Muscle layer of colon (tissue), 2 donors: Measurements from ENCODE around the gene GRID1.

Experiments used
- H3K27ac ChIP-seq: one replicate; pipeline ENCODE4 v1.7.0; 2013; ENCODE audit warnings: low read depth, mild to moderate bottlenecking, low read length, moderate library complexity
- H3K27me3 ChIP-seq, 2 donors: one replicate each; pipeline ENCODE4 v1.7.0; 2013; ENCODE audit warnings: low read length in 2 of 2, mild to moderate bottlenecking in 2 of 2; ENCODE audit not compliant: insufficient read depth in 2 of 2, control insufficient read depth in 1 of 2
- H3K36me3 ChIP-seq: one replicate; pipeline ENCODE4 v1.7.0; 2013; ENCODE audit warnings: mild to moderate bottlenecking, low read length; ENCODE audit not compliant: insufficient read depth
- H3K4me1 ChIP-seq: one replicate; pipeline ENCODE4 v1.7.0; 2013; ENCODE audit warnings: mild to moderate bottlenecking, low read length; ENCODE audit not compliant: insufficient read depth
- H3K4me3 ChIP-seq, 2 donors: one replicate each; pipeline ENCODE4 v1.7.0; 2013; ENCODE audit warnings: low read length in 2 of 2, low read depth in 1 of 2, mild to moderate bottlenecking in 1 of 2, moderate library complexity in 1 of 2
- H3K9ac ChIP-seq: one replicate; pipeline ENCODE4 v1.7.0; 2013; ENCODE audit warnings: low read length
- H3K9me3 ChIP-seq: one replicate; pipeline ENCODE4 v1.7.0; 2013; ENCODE audit warnings: mild to moderate bottlenecking, low read length
- donor health status: abdominal sarcoma.
- donor health status: Adenocarcinoma of cecum.

GRID1 gene

DNA sequence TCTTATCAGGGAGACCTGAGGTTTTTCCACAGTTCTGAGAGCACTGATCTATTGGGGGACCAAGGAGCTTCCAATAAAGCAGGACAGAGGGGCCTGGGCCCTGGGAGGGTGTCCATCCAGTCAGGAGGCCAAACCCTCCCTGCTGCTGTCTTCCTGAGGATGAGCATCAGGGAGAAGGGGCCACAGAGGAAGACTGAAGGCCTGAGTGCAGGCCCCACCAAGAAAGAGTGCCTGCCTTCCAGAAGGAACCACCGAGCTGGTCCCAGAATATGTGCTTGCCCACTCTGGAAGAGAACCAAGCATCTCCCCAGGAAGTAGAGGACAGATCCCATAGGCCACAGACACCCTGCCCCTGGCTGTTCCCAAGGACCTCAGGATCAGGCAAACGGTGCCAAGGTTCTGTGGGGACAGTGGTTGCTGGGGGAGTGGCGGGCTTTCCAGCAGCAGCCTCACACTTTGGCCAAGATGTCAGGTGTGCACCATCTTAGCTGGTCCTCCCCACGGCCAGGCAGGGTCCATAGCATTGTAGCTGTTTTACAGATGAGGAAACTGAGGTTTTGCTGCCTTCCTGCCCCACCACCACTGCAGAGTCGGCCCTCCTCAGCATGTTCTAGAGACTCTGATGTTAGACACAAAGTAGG, 199.4 kb downstream of the GRID1 start:
- H3K27me3 ChIP-seq, result no peaks in the 10 kb centered on the region
- no peak overlapping the region for H3K9ac ChIP-seq
- H3K4me1 ChIP-seq, result no peaks in the 10 kb centered on the region
- H3K36me3 ChIP-seq, result no peaks in the 10 kb centered on the region
- no peaks in the 10 kb centered on the region for H3K9me3 ChIP-seq
- H3K4me3 ChIP-seq, result no peak overlapping the region
- H3K27ac ChIP-seq, result no peak overlapping the region

DNA sequence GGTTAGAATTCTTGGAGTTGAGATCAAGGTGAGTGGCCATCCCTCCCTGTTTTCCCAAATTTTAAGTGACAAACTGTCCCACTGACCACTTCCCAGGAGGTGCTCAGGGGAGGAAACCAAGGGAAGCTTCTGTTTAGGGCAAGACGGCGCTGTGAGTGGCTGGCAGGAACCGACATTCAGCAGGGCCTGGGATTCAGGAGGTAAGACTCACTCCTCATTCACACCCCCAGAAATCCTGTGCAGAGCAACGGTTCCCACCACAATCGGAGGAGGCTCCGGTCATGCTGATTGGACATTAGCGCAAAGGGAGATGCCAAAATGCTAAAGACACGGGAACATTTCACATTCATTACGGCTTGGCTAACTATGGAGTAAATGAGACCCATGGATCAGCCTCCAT, 200.9 kb downstream of the GRID1 start:
- H3K4me3 ChIP-seq, result no peak overlapping the region
- H3K27me3 ChIP-seq, result no peaks in the 10 kb centered on the region
- H3K9ac ChIP-seq, result no peak overlapping the region
- H3K4me1 ChIP-seq, result no peaks in the 10 kb centered on the region
- no peaks in the 10 kb centered on the region for H3K9me3 ChIP-seq
- H3K36me3 ChIP-seq, result no peaks in the 10 kb centered on the region
- no peak overlapping the region for H3K27ac ChIP-seq

DNA sequence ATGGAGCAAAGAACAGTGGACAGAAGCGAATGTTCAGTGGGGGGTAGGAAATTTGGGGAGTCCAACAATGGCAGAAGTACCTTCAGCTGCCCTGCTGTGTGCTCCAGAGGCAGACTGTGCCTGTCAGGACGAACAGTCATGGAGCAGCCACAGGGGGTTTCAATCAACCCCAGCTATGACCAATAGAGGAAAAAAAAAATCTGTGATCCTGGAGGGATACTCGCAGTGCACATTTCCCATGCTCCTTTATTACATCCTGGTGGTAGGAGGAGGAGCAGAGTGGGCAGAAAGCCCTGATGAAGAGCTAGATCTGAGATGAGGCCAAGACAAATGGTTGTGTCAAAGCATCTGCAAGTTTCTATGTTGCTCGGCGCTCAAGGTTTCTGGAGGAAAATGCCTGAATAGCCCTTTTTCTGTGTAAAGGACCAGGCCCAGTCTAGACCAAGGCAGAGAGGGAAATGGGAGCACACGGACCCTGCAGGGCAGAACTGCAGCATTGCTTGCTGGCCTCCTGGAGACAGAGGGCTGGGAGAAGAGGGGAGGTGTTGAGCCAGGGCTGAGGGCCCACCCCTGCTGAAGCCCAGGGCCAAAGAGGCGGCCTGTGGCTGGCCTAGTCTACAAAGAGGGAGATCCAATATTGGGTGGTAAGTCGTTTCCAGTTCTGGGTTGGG, 201.5 kb downstream of the GRID1 start:
- H3K4me1 ChIP-seq, result no peaks in the 10 kb centered on the region
- no peaks in the 10 kb centered on the region for H3K9me3 ChIP-seq
- H3K27me3 ChIP-seq, result no peaks in the 10 kb centered on the region
- no peak overlapping the region for H3K27ac ChIP-seq
- no peak overlapping the region for H3K4me3 ChIP-seq
- no peak overlapping the region for H3K9ac ChIP-seq
- no peaks in the 10 kb centered on the region for H3K36me3 ChIP-seq

DNA sequence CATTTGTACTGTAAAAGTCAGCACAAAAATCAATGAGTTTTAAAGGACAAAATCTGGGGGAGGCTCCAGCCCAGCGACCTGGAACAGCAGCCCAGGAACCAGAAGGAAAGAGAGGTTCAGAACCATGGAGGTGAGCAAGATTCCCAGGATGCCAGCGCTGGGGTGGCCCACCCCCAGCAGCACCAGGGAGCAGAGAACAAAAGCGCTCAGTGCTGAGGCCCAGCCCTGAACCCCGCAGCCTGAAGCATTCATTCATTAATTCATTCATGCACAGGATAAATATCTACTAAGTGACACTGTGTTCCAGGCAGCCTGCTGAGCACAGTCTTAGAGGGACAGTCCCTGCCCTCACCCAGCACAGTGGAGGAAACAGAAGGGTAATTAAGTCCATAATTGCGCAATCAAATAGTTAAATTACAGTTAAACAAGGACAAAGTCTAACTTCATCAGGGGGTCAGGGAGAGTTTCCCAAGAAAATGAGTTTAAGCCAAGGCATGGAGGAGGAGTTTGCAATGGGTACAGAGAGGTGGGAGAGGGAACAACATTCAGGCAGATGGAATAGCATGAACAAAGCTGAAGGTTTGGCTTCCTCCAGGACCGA, 202.3 kb downstream of the GRID1 start:
- Histone ChIP-seq H3K27ac (no peak overlapping the region), H3K4me1 (no peaks in the 10 kb centered on the region), H3K9me3 (no peaks in the 10 kb centered on the region), H3K9ac (no peak overlapping the region), H3K36me3 (no peaks in the 10 kb centered on the region), H3K4me3 (no peak overlapping the region), H3K27me3 (no peaks in the 10 kb centered on the region)

DNA sequence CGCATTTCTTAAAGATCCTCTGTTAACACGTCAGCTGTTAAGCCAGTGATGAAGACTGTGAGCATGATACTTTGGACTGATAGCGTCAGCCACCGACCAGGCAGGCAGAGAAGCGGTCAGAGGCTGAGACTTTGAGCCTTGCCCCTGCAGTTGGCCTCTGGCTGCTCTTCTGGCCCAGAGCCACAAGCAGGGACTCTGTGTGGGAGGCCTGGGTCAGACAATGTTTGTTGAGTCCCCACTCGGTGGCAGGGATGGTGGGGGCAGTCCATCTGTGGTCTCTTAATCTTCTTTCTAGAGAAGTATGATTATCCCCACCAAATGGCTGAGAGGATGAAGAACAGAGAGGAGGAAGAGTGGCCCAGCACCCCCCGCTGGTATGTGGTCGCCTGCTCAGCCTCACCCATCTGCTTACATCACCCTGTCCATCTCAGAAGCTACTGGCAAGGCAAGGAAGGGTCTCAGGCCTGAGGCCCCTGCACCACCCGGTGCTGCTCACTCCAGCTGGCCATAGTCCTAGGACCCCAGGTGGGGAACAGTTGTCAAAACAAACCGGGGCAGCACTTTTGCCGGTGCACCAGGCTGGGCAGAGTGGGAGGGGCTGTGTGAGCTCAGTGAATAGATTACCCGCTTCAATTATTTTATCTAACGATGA, 202.9 kb downstream of the GRID1 start:
- no peak overlapping the region for H3K4me3 ChIP-seq
- no peaks in the 10 kb centered on the region for H3K4me1 ChIP-seq
- H3K9ac ChIP-seq, result no peak overlapping the region
- H3K36me3 ChIP-seq, result no peaks in the 10 kb centered on the region
- H3K27ac ChIP-seq, result no peak overlapping the region
- H3K9me3 ChIP-seq, result no peaks in the 10 kb centered on the region
- no peaks in the 10 kb centered on the region for H3K27me3 ChIP-seq

DNA sequence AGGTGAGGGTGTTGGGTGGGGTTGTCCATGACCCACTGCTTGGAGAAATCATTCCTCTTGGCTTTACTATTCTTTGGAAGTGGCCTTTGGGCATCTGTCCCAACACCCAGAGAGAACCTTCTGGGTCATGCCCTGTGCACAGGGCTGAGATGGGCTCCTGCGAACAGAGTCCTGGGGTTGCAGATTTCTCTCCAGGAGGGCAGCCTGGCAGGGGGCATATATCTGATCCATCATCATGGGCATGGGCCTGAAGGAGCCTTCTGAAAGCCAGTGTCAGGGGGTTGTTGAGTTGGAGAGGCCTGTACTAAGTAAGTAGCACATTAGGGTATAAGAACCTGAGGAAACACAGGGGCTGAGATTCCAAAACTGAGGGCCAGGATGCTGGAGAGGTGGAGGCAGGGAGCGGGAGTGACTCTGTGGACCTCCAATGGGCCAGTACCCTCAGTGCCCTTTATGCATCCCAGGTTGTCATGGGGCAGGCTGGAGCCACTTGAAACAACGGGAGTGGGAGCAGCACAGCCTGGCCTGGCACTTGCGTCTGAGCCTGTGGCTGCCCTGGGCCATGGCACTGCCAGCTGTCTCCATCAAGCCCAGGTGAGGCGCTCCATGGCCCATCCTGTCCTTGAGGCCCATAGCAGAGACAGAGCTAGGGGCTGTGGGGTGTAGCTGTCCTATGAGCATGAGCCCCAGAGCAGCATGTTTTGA, 203.7 kb downstream of the GRID1 start:
- Histone ChIP-seq H3K27ac (no peak overlapping the region), H3K4me1 (no peaks in the 10 kb centered on the region), H3K27me3 (no peaks in the 10 kb centered on the region), H3K9me3 (no peaks in the 10 kb centered on the region), H3K36me3 (no peaks in the 10 kb centered on the region), H3K4me3 (no peak overlapping the region), H3K9ac (no peak overlapping the region)

DNA sequence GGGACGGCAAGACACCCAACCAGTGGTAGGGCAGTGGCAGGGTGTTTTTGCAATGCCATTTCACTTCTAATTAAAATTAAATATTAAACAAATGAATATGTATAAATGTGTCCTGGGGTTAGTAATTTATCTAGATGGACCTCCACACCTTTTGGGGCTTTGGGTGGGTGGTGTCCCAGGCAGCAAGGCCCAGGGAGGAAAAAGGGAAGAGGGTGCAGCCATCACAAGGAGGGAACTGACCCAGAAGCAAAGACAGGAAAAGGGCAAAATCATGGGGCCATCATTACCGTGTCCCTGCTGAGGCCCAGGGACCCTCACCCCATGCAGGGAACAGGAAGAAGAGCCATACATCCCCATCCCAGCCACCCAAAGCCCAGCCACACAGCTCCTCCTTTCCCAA, 204.6 kb downstream of the GRID1 start:
- Histone ChIP-seq H3K4me1 (no peaks in the 10 kb centered on the region), H3K36me3 (no peaks in the 10 kb centered on the region), H3K9ac (no peak overlapping the region), H3K4me3 (no peak overlapping the region), H3K9me3 (no peaks in the 10 kb centered on the region), H3K27ac (no peak overlapping the region), H3K27me3 (no peaks in the 10 kb centered on the region)

DNA sequence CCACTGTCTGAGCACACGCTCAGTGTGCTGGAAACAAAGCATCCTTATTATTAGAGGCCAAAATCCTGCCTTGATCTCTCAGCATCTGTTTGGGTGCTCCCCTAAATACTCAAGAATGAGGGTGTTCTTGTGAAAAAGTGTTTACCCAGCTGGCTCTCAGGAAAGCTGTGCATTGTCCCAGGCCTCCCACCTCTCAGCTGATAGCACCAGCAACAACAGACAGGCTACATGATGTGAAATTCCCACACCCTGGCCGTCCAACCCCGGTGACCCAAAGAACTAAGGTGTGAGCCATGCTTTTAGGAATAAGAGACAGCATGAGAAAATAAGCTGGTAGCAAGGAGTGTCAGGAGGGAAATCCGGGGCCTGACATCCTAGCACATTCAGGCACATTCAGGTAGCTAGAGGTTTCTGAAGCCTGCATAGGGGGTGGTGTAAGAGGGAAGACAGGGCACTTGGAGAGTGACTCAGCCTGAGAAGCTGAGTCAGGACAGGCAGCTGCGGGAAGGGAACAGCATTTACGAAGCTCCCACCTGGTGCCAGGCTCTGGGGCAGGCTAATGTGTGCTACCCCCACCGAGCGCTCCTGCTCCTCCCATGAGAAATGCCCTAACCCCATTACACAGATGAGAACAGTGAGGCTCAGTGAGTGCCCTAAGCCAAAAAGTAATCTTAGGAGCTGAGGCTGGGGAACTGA, 205.6 kb downstream of the GRID1 start:
- no peaks in the 10 kb centered on the region for H3K36me3 ChIP-seq
- no peaks in the 10 kb centered on the region for H3K9me3 ChIP-seq
- H3K4me3 ChIP-seq, result no peak overlapping the region
- H3K27me3 ChIP-seq, result no peaks in the 10 kb centered on the region
- no peak overlapping the region for H3K27ac ChIP-seq
- no peaks in the 10 kb centered on the region for H3K4me1 ChIP-seq
- H3K9ac ChIP-seq, result no peak overlapping the region

DNA sequence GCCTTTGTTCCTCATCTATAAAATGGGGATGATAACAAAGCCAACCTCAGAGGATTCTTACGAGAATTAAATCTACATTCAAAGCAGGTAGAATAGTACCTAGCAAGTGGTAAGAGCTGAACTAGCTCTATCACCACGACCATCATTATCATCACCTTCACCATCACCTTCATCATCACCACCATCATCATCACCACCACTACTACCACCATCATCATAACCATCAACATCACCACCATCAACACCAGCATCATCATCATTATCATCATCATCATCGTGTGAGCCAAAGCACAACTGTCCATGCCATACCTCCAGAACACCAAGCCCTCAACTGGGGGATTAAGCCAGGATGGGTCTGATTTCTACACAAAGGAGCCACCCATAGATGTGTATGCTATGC, 206.8 kb downstream of the GRID1 start:
- H3K27me3 ChIP-seq, result no peaks in the 10 kb centered on the region
- no peak overlapping the region for H3K4me3 ChIP-seq
- H3K36me3 ChIP-seq, result no peaks in the 10 kb centered on the region
- no peak overlapping the region for H3K27ac ChIP-seq
- no peaks in the 10 kb centered on the region for H3K9me3 ChIP-seq
- no peaks in the 10 kb centered on the region for H3K4me1 ChIP-seq
- no peak overlapping the region for H3K9ac ChIP-seq

DNA sequence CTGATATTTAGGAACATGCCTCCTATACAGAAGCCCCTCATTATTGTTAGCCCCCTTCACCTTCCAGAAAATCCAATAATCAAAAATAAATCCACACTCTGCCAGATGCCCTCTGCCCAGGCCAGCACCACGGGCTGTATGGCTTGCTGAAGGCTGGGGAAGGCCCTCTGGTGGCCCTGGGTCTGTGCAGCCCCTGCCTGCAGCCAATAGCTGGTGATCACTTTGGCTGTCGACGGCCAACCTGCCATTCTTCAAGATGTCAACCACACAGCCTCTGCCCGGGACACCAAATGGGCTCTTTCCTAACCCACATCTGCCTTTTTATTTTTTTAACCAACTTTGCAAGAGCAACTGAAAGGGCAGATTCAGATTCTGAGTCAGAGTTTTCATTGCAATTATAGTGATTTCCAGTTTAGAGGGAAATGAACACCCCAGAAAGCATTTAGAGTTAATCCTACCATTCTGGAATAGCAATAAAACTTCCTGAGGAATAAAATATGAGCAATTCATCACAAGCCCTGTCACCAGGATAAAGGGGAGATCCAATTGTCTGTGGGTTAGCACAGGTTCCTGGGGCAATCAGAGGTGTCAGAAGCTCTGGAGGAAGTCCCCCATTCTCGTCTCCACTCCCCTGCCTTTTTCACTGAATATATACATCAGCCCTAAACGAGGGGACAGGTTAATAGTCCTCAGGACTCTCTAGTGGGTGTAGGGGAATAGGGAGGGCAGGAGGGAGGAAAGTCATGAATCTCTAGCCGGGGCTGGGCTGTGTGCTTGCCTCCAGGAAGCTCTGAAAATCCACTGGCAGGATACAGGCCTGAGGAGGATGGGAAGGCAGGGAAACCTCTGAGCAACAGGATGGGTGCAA, 211.3 kb downstream of the GRID1 start:
- H3K9me3 ChIP-seq, result no peaks in the 10 kb centered on the region
- H3K4me1 ChIP-seq, result no peaks in the 10 kb centered on the region
- H3K4me3 ChIP-seq, result no peak overlapping the region
- no peak overlapping the region for H3K27ac ChIP-seq
- H3K9ac ChIP-seq, result no peak overlapping the region
- no peaks in the 10 kb centered on the region for H3K36me3 ChIP-seq
- H3K27me3 ChIP-seq, result no peaks in the 10 kb centered on the region
